Thyroid gland (tissue), 4 donors: Measurements from ENCODE around the gene ASPN. TPM values are rescaled to one million over a fixed set of nuclear protein-coding genes. Genes with fewer than 3 reads are reported as not detected.

Experiments used
- DNase-seq, 2 donors: peaks; one replicate each; pipeline ENCODE4 v3.0.0-alpha.2; 2019
- H3K27ac ChIP-seq, 3 donors: fragments of 200-600 bp; sonication (generic); 1 replicate in 2 of 3; 2 replicates in 1 of 3; pipeline ENCODE4 v1.5.1; 2016 to 2019; ENCODE audit warnings: mild to moderate bottlenecking in 1 of 3, moderate library complexity in 1 of 3
- H3K27me3 ChIP-seq: fragments of 200-600 bp; sonication (generic); one replicate; pipeline ENCODE4 v1.5.1; 2019
- H3K36me3 ChIP-seq, 2 donors: fragments of 200-600 bp; sonication (generic); one replicate each; pipeline ENCODE4 v1.5.1; 2016 to 2019
- H3K4me1 ChIP-seq, 2 donors: fragments of 200-600 bp; sonication (generic); one replicate each; pipeline ENCODE4 v1.5.1; 2017 to 2019
- H3K4me3 ChIP-seq, 3 donors: fragments of 200-600 bp; sonication (generic); replicated peaks in 1 of 3; 1 replicate in 2 of 3; 2 replicates in 1 of 3; pipeline ENCODE4 v1.5.1; 2016; ENCODE audit warnings: mild to moderate bottlenecking in 1 of 3
- H3K9me3 ChIP-seq: fragments of 200-600 bp; sonication (generic); one replicate; pipeline ENCODE4 v1.5.1; 2017
- POLR2A ChIP-seq, 2 donors: fragments of 450-650 bp; IDR thresholded peaks; one replicate each; pipeline ENCODE4 v1.6.1; 2017; ENCODE audit warnings: antibody characterized with exemption in 2 of 2, mild to moderate bottlenecking in 2 of 2, moderate library complexity in 1 of 2
- WGBS, 2 donors: methylation state at CpG; one replicate each; pipeline ENCODE4 v1.1.5; 2017; 5-methylcytosine and 5-hydroxymethylcytosine counted together
- intact Hi-C: fragments of 100-400 bp; cut with DNase I; formaldehyde crosslinking; loops from one replicate; pipeline ENCODE4 v1.15.1; 2023
- total RNA-seq, 4 donors: library from RNA; depleted of rRNA; stranded (reverse); fragments of >200 nt; gene quantifications; one replicate each; pipeline ENCODE4 v1.2.3, GENCODE V29; 2016
- TF ChIP-seq, protein P1 (sequence below), 6 experiments: fragments of 200-600 bp in 3 of 6; fragments of 450-650 bp in 3 of 6; sonication (generic) in 3 of 6; IDR thresholded peaks; one replicate each; pipeline ENCODE4 v1.5.1; 2016 to 2019; ENCODE audit warnings: antibody characterized with exemption in 6 of 6, mild to moderate bottlenecking in 2 of 6, inconsistent platforms in 1 of 6, moderate library complexity in 1 of 6

The ASPN gene
- total RNA-seq, 4 donors from 2014 or later, result 2.4 to 15.3 (median 7.4) TPM

DNA sequence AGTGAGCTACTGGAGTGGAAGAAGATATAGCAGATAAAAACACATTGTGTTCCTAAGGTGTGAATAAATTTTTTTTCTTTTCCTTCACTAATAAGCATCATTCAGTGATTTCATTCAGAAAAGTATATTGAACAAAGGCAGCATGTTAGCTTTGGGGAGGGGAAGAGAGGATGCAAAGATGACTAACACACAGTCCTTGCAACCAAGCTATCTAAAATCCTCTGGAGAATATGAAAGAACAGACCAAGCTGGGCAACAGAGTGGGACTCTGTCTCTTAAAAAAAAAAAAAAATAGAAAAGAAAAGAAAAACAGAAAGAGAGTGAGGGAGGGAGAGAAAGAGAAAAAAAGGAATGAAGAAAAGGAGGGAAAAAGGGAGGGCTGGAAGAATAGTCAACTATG is 35.8 kb downstream of the ASPN start:
- no peaks in the 10 kb centered on the region for H3K36me3 ChIP-seq
- TF ChIP-seq POLR2A (IDR thresholded peaks at IDR 0.05), result no peak
- TF ChIP-seq, protein P1, sequence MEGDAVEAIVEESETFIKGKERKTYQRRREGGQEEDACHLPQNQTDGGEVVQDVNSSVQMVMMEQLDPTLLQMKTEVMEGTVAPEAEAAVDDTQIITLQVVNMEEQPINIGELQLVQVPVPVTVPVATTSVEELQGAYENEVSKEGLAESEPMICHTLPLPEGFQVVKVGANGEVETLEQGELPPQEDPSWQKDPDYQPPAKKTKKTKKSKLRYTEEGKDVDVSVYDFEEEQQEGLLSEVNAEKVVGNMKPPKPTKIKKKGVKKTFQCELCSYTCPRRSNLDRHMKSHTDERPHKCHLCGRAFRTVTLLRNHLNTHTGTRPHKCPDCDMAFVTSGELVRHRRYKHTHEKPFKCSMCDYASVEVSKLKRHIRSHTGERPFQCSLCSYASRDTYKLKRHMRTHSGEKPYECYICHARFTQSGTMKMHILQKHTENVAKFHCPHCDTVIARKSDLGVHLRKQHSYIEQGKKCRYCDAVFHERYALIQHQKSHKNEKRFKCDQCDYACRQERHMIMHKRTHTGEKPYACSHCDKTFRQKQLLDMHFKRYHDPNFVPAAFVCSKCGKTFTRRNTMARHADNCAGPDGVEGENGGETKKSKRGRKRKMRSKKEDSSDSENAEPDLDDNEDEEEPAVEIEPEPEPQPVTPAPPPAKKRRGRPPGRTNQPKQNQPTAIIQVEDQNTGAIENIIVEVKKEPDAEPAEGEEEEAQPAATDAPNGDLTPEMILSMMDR (IDR thresholded peaks at IDR 0.05), result no peak
- H3K4me3 ChIP-seq, result no peak overlapping the region
- H3K27ac ChIP-seq, result no peak overlapping the region
- intact Hi-C loops, result no loop called here
- H3K4me1 ChIP-seq, result peaks cover 0 to 7% of the 10 kb centered on the region in 2 donors
- DNase-seq, result no peak
- no peaks in the 10 kb centered on the region for H3K27me3 ChIP-seq
- H3K9me3 ChIP-seq, result no peaks in the 10 kb centered on the region

DNA sequence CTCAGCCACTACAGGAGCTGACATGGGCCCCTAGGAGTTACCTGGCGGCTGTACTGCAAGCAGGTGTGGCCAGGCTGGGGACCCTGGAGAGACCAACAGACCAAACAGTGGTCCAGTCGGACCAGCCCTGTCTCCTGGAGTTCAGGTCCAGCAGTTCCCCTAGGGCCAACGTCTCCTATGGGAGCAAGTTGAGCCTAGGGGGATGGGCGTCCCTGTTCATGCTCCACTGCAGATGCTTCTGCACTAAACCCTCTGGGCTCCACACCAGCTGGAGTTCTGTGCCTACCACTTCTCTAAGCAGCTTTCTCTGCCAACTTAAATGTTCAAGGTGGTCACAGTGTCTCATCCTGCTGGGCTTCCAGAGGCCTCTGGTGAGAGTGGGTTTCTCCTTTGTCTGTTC is 37.5 kb downstream of the ASPN start:
- WGBS, 2 donors, result 67% methylated on average over 1 of the region's 4 CpGs; no CpG with 5 or more reads in 1 of the 2 donors

DNA sequence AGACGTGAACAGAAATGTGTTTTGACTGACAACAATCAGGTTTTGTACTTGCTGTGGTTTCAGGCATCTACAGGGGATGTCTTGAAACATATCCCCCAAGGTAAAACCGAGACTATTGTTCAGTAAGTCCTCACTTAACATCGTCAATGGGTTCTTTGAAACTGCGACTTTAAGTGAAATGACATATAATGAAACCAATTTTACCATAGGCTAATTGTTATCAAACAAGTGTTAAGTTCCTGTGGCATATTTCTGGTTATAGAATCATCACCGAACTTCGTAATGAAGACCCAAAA is 41.6 kb downstream of the ASPN start:
- no peak for DNase-seq
- Histone ChIP-seq H3K27me3 (no peaks in the 10 kb centered on the region), H3K27ac (no peak overlapping the region), H3K4me3 (no peak overlapping the region), H3K4me1 (peaks cover 0 to 7% of the 10 kb centered on the region in 2 donors), H3K36me3 (no peaks in the 10 kb centered on the region), H3K9me3 (no peaks in the 10 kb centered on the region)
- 87 to 93% methylated on average over 6 of the region's 6 CpGs for WGBS, 2 donors
- no peak for TF ChIP-seq POLR2A (IDR thresholded peaks at IDR 0.05)
- TF ChIP-seq, protein P1 (IDR thresholded peaks at IDR 0.05), result no peak
- intact Hi-C loops, result no loop called here

More for the DNA sequence above, 37.5 kb downstream of the ASPN start:
- intact Hi-C loops, result no loop called here
- H3K27me3 ChIP-seq, result no peaks in the 10 kb centered on the region
- DNase-seq, result peak; percentile 56 to 60
- TF ChIP-seq, protein P1 (IDR thresholded peaks at IDR 0.05), result no peak
- TF ChIP-seq POLR2A (IDR thresholded peaks at IDR 0.05), result no peak
- H3K27ac ChIP-seq, result no peak overlapping the region
- no peaks in the 10 kb centered on the region for H3K36me3 ChIP-seq
- H3K4me3 ChIP-seq, result no peak overlapping the region
- peaks cover 0 to 7% of the 10 kb centered on the region in 2 donors for H3K4me1 ChIP-seq
- no peaks in the 10 kb centered on the region for H3K9me3 ChIP-seq

DNA sequence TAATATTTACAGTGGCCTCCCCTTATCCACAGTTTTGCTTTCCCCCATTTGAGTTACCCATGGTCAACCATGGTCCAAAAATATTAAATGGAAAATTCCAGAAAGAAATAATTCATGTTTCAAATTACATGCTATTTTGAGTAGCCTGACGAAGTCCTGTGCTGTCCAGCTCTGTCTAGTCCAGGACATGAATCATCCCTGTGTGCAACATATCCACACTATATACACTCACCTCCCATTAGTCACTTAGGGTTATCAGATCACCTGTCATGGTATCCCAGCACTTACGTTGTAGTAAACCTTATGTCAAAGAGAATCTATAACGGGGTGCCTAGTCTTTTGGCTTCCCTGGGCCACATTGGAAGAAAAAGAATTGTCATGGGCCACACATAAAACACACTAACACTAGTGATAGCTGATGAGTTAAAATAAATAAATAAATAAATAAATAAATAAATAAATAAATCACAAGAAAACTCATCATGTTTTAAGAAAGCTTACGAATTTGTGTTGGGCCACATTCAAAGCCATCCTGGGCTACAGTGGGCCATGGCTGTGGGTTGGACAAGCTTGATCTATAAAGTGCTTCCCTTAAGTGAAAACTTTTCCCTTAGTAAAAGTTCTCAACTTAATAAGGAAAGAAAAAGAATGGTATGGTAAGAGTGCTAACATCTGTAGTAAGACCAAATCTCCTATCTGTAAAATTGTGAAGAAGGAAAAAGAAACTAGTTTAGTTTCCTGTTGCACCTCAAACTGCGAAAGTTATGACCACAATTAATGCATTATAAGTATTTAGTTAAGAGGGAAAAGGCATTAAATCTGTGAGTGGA is 42.2 kb downstream of the ASPN start:
- intact Hi-C loops, result no loop called here
- 88 to 91% methylated on average over 5 of the region's 5 CpGs for WGBS, 2 donors
- TF ChIP-seq POLR2A (IDR thresholded peaks at IDR 0.05), result no peak
- TF ChIP-seq, protein P1 (IDR thresholded peaks at IDR 0.05), result no peak

DNA sequence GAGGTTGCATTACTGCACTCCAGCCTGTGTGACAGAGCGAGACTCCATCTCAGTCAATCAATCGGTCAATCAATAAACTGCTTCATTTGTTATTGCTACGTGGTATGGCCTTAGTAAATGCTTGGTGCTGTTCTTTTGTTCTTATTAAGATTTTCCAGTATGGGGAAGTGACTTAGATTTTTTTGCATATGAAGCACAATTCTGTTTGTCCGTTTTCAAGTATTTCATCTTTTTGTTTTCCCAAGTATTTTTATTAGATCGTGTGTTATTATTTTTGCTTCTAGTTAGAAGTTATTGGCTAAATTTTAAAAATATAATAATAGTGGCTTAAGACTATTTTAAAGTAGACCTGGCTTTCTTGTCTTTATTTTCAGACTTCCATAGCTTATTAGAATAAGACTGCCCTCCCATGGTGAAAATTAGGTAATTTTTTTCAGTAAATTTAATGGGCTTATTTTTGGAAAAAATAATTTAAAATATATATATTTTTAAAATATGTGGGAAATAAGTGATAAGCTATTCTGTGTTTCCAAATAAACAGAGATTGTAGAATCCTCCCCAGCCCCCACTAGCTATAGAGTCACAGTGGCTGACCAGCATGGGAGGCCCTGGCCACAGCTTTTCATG is 43.3 kb downstream of the ASPN start:
- H3K27me3 ChIP-seq, result no peaks in the 10 kb centered on the region
- TF ChIP-seq, protein P1 (IDR thresholded peaks at IDR 0.05), result no peak
- no peak for TF ChIP-seq POLR2A (IDR thresholded peaks at IDR 0.05)
- H3K4me3 ChIP-seq, result no peak overlapping the region
- intact Hi-C loops, result no loop called here
- H3K27ac ChIP-seq, result no peak overlapping the region
- no peak for DNase-seq
- WGBS, 2 donors, result 82 to 87% methylated on average over 5 of the region's 5 CpGs
- H3K4me1 ChIP-seq, result no peaks in the 10 kb centered on the region
- no peaks in the 10 kb centered on the region for H3K36me3 ChIP-seq
- H3K9me3 ChIP-seq, result no peaks in the 10 kb centered on the region

More for the DNA sequence above, 42.2 kb downstream of the ASPN start:
- Histone ChIP-seq H3K4me3 (no peak overlapping the region), H3K36me3 (no peaks in the 10 kb centered on the region), H3K27me3 (no peaks in the 10 kb centered on the region), H3K4me1 (peaks cover 0 to 7% of the 10 kb centered on the region in 2 donors), H3K27ac (no peak overlapping the region), H3K9me3 (no peaks in the 10 kb centered on the region)
- no peak for DNase-seq
